GM23338 (cell line): ENCODE results near the gene HOXD4. TPM values are rescaled to one million over a fixed set of nuclear protein-coding genes. Genes with fewer than 3 reads are reported as not detected.

Experiments used
- ATAC-seq: fragments of 200-7000 bp; cut with Tn5 transposase; 3 replicates; pipeline ENCODE4 v1.9.1; 2020
- DNase-seq: peaks from one replicate; pipeline ENCODE4 v3.0.0-alpha.2; 2015; ENCODE audit warnings: low spot score
- H2AFZ ChIP-seq: fragments of 200-600 bp; sonication (generic); 2 replicates; pipeline ENCODE4 v1.8.0; 2016; ENCODE audit warnings: antibody characterized with exemption, mild to moderate bottlenecking, moderate library complexity
- H3F3A ChIP-seq: fragments of 200-600 bp; sonication (generic); replicated peaks from 2 replicates; pipeline ENCODE4 v1.8.0; 2017; ENCODE audit warnings: antibody characterized with exemption, mixed run types, low read depth
- H3K27ac ChIP-seq: fragments of 200-600 bp; sonication (generic); 2 replicates; pipeline ENCODE4 v1.6.1; 2016; ENCODE audit warnings: low read depth
- H3K27me3 ChIP-seq: fragments of 200-600 bp; sonication (generic); 2 replicates; pipeline ENCODE4 v1.8.0; 2016; ENCODE audit warnings: mild to moderate bottlenecking, mixed run types, moderate library complexity; ENCODE audit not compliant: insufficient read depth
- H3K36me3 ChIP-seq: fragments of 200-600 bp; sonication (generic); 2 replicates; pipeline ENCODE4 v1.8.0; 2016; ENCODE audit warnings: mild to moderate bottlenecking; ENCODE audit not compliant: insufficient read depth
- H3K4me1 ChIP-seq: fragments of 200-600 bp; sonication (generic); 2 replicates; pipeline ENCODE4 v1.8.0; 2016; ENCODE audit warnings: mild to moderate bottlenecking, moderate library complexity; ENCODE audit not compliant: insufficient read depth
- H3K4me2 ChIP-seq: fragments of 200-600 bp; sonication (generic); 2 replicates; pipeline ENCODE4 v1.7.1; 2017; ENCODE audit warnings: mixed run types
- H3K4me3 ChIP-seq: fragments of 200-600 bp; sonication (generic); 2 replicates; pipeline ENCODE4 v1.6.1; 2016; ENCODE audit warnings: mixed run types
- H3K79me2 ChIP-seq: fragments of 200-600 bp; sonication (generic); replicated peaks from 2 replicates; pipeline ENCODE4 v1.8.0; 2017; ENCODE audit warnings: mild to moderate bottlenecking; ENCODE audit not compliant: insufficient read depth
- H3K9me2 ChIP-seq: fragments of 200-600 bp; sonication (generic); 2 replicates; pipeline ENCODE4 v1.8.0; 2017; ENCODE audit not compliant: insufficient read depth
- H4K20me1 ChIP-seq: fragments of 200-600 bp; sonication (generic); replicated peaks from 2 replicates; pipeline ENCODE4 v1.8.0; 2017; ENCODE audit warnings: mild to moderate bottlenecking; ENCODE audit not compliant: insufficient read depth
- H3K27ac Mint-ChIP-seq: 2 replicates; pipeline ENCODE4 v1.8.0; 2020; ENCODE audit warnings: inconsistent platforms, mild to moderate bottlenecking, moderate library complexity, mixed read lengths
- H3K27me3 Mint-ChIP-seq: 3 replicates; pipeline ENCODE4 v1.8.0; 2022; ENCODE audit warnings: low read depth, mild to moderate bottlenecking, moderate library complexity, mixed read lengths, inconsistent platforms; ENCODE audit not compliant: insufficient read depth, poor library complexity
- H3K36me3 Mint-ChIP-seq: 3 replicates; pipeline ENCODE4 v1.8.0; 2021; ENCODE audit warnings: low read depth, mild to moderate bottlenecking, inconsistent platforms, moderate library complexity, mixed read lengths
- H3K4me1 Mint-ChIP-seq: 3 replicates; pipeline ENCODE4 v1.8.0; 2020; ENCODE audit warnings: mild to moderate bottlenecking, inconsistent platforms, mixed read lengths
- H3K4me3 Mint-ChIP-seq: 3 replicates; pipeline ENCODE4 v1.8.0; 2021; ENCODE audit warnings: moderate library complexity, mild to moderate bottlenecking, inconsistent platforms, mixed read lengths
- H3K9me3 Mint-ChIP-seq: 3 replicates; pipeline ENCODE4 v1.8.0; 2020; ENCODE audit warnings: moderate library complexity, mild to moderate bottlenecking, inconsistent platforms, mixed read lengths
- ETS1 ChIP-seq: IDR thresholded peaks from 2 replicates; pipeline ENCODE4 v1.6.1; 2016; ENCODE audit warnings: antibody characterized with exemption
- EZH2 ChIP-seq: fragments of 200-600 bp; sonication (generic); IDR thresholded peaks from one replicate; pipeline ENCODE4 v1.8.0; 2017; ENCODE audit warnings: antibody characterized with exemption, mild to moderate bottlenecking, low read depth; ENCODE audit not compliant: unreplicated experiment
- POLR2AphosphoS5 ChIP-seq: IDR thresholded peaks from 2 replicates; pipeline ENCODE4 v1.6.1; 2016; ENCODE audit warnings: antibody characterized with exemption, low read depth
- REST ChIP-seq: IDR thresholded peaks from one replicate; pipeline ENCODE4 v1.6.1; 2018; ENCODE audit warnings: antibody characterized with exemption; ENCODE audit not compliant: unreplicated experiment
- ZNF331 ChIP-seq: fragments of 250-450 bp; sonication (Bioruptor Pico); IDR thresholded peaks from 2 replicates; pipeline ENCODE4 v1.5.0; 2020; ENCODE audit warnings: low read depth, mild to moderate bottlenecking, moderate library complexity
- ZNF462 ChIP-seq: fragments of 250-450 bp; sonication (Bioruptor Pico); IDR thresholded peaks from 2 replicates; pipeline ENCODE4 v1.5.0; 2020; ENCODE audit warnings: mild to moderate bottlenecking, moderate library complexity
- polyA plus RNA-seq: library from polyadenylated mRNA; unstranded; fragments of >200 nt; fragmentation: Nextera tagmentation; extraction: Ambion mirVana; gene quantifications from 2 replicates; pipeline ENCODE4 v1.2.1, GENCODE V29; 2016
- total RNA-seq: library from RNA; depleted of rRNA; stranded (reverse); fragments of >200 nt; shearing (Covaris generic); gene quantifications from 2 replicates; pipeline ENCODE4 v1.2.3, GENCODE V29; 2014

Gene HOXD4
- total and polyA plus RNA-seq, 2 experiments from 2014 or later, result not detected

- TF ChIP-seq ZNF462 (CRISPR knock-in tag) (no peak), ETS1 (no peak), EZH2 (peak; percentile 61), ZNF331 (CRISPR knock-in tag) (no peak)
Observed at GRCh38 chr2:176105078-176105729, 46.1 kb upstream of the HOXD4 start (continued).

GRCh38 chr2:176105730-176106580 is 45.4 kb upstream of the HOXD4 start:
- peaks cover 35% of the 10 kb centered on the region for H3F3A ChIP-seq
- H3K9me2 ChIP-seq, result no peaks in the 10 kb centered on the region
- no peaks in the 10 kb centered on the region for H3K79me2 ChIP-seq
- peak overlapping the region; percentile 48; the same call in 1 of the 2 replicates for H3K4me3 ChIP-seq
- peaks cover 99% of the 10 kb centered on the region for H3K27me3 ChIP-seq
- peaks cover 46% of the 10 kb centered on the region for H3K4me1 ChIP-seq
- H2AFZ ChIP-seq, result no peak overlapping the region
- DNase-seq (peak; percentile 20), ATAC-seq (peak; percentile 3)
- TF ChIP-seq EZH2 (peak; percentile 94), REST (no peak), POLR2AphosphoS5 (no peak)
- H3K36me3 ChIP-seq, result no peaks in the 10 kb centered on the region; the same call in 1 of the 2 replicates
- H3K4me1 Mint-ChIP-seq, result peaks cover 33% of the 10 kb centered on the region
- peak overlapping the region; percentile 78 for H3K4me2 ChIP-seq
- peaks cover 94% of the 10 kb centered on the region for H3K27me3 Mint-ChIP-seq
- H3K4me3 Mint-ChIP-seq, result peak overlapping the region; percentile 51
- peaks cover 49% of the 10 kb centered on the region for H4K20me1 ChIP-seq
- no peak overlapping the region for H3K27ac ChIP-seq
- H3K9me3 Mint-ChIP-seq, result peaks cover 5% of the 10 kb centered on the region; the same call in 2 of the 3 replicates
- H3K27ac Mint-ChIP-seq, result no peak overlapping the region
- no peaks in the 10 kb centered on the region; the same call in 2 of the 3 replicates for H3K36me3 Mint-ChIP-seq
